HG03439 (cell line): ENCODE data around the gene EIF1AD.
A peak's percentile ranks its signal among the peaks of the same experiment; 100 is the strongest.

Experiments
- ATAC-seq: cut with Tn5 transposase; IDR thresholded peaks from one replicate; pipeline ENCODE4 v1.9.1; 2021; ENCODE audit warnings: mild to moderate bottlenecking, moderate library complexity; ENCODE audit not compliant: unreplicated experiment

Gene EIF1AD

DNA sequence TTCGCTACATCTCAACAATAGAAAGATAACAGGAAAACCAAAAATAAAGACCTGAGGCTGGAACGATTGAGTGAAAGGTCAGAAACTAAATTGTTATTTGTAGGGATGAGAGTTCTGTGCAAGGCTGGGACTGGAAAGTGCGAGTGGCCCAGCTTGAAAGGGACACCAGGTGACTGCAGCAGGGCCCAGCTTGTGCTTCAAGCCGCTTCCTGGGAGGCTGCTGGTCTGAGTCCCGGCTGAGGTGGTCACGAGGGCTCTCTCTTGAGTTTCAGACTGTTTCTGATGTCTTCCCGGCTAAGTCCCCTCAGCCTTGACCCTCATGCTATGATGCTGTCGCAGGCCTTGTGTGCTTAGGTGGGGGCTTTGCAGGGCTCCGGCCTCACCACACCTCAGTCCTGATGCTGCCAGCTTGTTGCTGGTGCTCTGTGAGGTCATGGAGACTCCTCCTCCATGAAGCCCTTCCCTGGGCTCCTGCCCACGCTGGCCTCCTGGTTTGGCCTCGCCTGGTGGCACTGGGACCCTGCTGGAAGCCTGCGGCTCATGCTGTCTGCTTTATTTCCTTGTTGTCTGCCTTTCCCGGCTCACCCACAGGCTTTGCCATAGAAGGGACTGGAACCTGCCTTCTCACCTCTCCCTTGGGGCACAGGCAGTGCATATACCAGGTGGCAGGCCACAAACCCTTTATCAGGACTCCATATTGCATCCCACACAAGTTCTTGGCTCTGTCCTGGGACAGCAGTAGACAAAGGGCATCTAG, 4.4 kb upstream of the EIF1AD start:
- ATAC-seq = no peak

DNA sequence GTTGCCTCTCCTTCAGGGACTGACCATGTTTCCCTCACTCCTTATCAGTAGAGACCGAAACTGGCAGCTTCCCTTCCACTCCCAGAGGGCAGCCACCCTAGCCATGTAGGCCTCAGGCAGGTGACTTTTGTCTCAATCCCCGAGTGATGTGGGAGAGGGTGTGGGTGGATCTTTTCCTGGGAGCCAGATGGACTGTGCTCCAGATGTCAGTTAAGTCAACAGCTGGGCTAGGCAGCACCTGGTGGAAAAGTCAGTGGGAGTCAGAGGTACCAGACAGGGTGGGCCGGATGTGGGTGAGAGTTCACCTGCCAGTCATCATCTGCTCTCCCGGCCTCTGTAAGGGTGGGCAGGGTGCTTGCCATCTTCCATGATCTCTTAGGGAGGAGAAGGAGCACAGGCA, 2.2 kb upstream of the EIF1AD start:
- no peak for ATAC-seq

DNA sequence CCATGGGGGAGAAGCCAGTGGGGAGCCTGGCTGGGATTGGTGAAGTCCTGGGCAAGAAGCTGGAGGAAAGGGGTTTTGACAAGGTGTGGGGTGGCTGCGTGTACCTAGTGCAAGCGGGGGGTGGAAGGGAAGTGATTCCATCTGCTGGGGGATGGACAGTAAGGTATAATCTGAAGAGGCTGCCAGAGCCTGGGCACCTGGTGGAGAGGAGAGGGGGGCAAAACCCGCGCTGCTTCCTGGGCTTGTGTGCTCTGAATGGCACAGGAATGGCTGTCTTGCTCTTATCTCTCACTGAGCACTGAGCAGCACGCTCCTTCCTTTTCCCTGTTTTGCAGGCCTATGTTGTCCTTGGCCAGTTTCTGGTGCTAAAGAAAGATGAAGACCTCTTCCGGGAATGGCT, 1.3 kb upstream of the EIF1AD start:
- ATAC-seq = no peak

DNA sequence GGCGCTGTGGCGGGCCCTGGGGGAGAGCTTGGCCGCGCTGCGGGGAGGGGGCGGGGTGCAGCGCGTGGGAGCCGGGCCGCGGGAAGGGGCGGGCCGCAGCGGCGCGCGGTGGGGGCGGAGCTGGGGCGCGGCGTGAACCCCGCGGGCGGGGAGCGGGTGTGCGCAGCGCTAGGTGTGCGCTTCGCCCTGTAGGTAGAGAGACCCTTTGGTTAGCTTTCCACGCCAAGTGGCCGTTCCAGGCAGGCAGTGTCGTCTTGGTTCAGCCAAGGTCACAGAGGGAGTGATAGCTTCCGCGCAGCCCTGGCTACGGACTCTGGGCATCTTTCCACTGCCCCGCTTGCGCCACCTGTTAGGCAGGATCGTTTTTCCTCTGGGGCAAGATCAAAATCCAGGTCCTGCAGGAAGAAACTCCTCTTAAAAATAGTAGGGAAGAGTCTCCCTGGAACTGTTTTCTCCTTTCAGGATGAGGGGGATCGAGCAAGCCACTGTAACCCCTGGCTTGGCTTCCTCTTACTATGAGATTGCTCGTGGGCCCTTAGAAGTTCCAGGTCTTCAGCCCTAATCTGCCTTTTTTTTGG, 780 bp upstream of the EIF1AD start:
- peak; percentile 47 for ATAC-seq

DNA sequence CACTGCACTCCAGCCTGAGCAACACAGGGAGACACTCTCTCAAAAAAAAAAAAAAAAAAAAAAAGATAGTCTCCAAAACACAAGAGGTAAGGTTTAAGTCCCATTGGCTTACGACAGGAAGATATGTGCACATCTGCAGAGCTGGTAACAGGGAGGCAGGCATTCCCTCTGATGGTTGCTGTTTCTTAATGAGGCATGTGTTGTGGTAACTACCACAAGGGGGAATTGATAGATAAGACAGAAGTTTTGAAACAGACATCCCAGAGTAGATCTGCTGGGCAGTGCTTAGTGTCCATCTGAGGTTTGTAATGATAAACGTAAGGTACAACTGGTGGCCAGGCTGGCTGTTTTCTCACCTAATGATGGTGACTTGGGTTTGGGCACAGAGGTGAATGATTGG, 4.7 kb downstream of the EIF1AD start:
- ATAC-seq = no peak

DNA sequence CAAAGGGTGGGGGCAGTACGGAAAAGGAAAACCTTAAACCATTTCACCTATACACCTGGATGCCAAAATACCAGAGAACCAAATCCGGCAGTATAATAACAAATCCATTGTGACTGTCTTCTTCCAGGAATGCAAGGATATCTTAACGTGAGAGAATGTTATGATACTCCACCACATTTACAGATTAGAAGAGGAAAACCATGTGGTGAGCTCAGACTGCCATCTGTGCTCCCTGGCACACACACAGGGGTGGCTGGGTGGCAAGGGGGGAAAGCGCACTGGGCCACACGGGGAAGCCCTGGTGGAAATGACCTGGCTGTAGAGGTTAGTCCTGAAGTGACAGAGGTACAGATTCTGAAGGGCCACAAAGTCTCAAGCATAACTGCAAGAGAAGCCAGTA, 9.9 kb downstream of the EIF1AD start:
- no peak for ATAC-seq

DNA sequence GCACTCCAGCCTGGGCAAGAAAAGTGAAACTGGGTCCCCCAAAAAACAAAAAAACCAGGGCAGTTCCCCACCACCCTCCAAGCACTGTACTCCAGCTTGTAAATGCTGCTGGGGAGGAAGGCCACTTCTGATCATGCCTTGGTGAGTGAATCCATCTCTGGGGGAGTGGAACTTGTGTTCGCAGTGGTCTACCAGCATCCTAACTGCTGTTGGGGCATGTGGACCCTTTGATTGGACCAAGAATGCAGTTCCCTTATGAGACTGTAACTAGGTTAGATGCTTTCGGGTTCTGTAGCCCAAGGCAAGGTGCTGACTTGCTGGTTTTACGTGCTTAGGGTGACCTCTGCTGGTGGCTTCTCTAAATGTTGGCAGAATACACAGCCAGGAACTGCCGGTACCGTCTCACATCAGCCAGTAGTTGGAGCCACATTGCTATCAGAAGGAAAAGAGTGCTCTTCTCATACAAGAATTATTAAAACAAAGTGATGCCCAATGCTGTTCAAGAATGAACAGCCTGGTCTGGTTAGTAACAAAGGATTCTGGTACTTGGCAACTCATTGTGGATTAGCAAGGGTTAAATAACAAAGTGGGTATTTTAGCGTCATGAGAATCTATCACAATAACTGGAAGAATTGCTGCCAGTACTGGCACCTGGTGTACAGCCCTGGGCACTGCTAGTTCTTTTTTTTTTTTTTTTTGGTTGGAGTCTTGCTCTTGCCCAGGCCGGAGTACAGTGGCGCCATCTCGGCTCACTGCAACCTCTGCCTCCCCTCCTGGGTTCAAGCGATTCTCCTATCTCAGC, 13.0 kb downstream of the EIF1AD start:
- ATAC-seq = peak; percentile 88

DNA sequence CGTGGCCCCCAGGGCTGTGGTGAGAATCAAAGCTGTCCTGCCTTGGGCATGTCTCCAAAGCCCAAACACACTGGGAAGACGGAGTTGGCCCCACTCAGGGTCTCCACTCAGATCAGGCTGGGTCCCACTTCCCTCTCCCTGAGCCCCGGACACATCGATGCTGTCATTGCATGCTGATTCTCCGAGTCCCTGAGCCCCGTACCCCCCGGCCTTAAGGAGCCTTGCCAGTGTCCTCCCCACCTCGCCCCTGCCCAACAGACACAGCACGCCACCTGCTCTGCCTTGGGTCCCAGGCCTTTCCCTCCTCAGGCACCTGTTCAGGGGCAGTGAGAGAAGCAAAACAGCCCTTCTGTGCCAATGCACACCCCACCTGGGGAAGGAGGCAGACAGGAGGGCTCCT, 14.6 kb downstream of the EIF1AD start:
- no peak for ATAC-seq

DNA sequence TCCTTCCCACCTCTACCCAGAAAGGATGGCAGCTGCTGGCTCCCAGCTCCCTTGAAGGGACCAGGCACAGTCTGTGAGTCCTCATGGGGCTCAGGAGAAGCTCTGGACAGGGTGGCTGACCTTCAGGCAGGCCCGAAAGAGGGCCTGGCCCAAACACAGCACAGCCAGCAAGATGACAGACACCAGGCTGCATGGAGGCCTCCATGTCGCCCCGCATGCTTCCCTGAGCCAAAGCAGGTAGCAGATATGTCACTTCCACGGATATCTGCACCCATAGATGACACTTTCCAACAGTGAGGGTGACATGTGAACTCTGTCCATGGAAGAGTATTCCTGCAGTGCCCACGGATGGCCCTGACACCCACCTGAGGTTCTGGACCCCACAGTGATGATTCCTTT, 18.4 kb downstream of the EIF1AD start:
- no peak for ATAC-seq

DNA sequence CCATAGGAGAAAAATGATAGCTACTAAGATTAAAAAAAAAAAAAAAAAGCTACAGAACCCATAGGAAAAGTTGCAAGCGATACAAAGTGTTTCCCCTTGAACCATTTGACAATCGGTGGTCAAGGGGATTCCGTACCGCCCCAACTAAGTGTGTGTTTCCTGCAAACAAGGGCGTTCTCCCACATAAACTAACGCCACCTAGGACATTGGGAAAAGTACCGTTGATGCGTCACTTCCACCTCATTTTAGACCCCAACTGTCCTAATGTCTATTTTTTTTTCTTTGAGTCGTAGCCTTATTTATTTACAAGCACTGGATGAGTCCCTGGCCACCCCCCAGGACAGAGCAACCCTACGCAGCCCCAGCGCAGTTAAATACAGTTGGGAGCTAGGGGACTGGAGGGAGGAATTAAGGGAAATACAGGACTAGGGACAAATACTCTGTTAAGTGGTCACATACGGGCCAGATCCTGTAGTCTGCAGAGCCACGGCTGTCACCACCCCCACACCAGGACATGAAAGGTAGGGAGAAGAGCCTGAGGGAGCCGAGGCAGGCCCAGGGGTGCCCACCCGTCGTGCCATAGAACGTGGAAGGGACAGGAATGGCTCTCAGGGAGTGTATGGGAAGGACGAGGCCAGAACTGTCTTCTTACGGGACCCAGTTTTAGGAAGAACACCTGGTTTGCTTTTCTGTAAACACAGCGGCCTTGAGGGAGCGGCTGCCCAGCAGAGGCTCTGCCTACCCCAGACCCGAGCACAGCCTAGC, 19.0 kb downstream of the EIF1AD start:
- ATAC-seq = no peak

DNA sequence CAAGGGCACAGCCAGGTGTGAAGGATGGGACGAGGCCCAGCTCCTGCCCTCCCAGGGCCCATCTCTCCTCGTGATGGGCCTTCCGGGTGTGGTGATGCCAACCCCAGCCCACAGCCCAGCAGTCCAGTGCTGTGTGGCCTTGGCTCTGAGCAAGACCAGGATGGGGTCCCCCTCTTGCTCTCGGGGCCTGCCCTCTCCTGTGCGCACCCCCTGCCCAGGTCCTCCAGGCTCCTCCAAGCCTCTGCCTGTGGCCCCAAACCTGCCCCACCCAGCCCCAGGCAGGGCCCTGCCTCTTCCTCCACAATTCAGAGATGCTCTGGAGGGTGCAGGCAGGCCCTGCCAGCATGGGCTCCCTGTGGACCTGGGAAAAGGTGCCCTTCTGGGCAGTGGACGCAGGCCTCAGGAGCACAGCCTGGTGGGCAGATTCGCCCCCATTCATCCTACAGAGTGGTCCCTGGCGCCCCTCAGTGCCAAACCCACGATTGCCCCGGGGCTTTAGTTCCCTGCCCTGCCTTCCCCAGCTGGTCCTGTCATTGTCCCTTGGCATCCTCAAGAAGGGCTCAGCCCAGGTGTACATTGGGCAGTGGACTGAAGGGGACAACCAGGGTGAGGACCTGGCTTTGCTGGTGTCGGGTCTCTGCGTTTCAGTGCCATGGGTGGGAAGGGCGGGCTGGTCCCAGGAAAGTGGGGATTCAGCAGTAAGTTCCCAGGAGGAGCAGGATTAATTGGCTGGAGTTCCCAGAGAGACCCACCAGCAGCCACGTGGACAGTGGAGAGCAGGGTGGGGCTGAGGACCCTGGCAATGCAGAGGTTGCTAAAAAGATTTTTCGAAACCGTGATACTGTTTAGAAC, 19.8 kb downstream of the EIF1AD start:
- ATAC-seq = no peak

DNA sequence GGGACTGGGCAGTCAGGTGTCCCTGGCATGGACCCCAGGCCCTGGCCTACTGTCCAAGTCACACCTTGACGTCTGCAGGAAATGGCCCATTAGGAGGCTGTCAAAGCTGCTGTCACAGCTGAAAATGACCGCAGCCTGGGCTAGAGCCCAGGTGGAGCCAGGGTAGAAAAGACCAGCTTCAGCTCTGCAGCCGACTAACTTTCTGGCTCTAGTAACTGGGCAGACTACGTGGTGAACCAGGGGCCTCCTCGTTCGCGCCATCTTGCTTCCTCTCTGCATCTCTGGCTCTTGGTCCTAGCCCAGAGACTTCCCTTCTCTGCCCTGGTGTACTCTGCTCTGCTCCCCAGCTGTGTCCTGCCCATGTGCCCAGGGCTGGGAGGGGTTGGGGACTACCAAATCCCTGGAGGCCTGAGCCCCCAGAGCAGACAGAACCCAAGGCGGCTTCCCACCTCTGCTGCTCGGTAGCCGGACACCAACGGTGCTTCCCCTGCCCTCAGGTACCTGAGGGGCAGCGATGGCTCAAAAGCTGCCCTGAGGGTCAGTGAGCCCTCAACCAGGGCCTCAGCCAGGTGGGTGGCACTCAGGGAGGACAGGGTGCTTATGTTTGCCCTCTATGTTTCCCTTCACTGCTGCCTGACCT, 20.7 kb downstream of the EIF1AD start:
- no peak for ATAC-seq

DNA sequence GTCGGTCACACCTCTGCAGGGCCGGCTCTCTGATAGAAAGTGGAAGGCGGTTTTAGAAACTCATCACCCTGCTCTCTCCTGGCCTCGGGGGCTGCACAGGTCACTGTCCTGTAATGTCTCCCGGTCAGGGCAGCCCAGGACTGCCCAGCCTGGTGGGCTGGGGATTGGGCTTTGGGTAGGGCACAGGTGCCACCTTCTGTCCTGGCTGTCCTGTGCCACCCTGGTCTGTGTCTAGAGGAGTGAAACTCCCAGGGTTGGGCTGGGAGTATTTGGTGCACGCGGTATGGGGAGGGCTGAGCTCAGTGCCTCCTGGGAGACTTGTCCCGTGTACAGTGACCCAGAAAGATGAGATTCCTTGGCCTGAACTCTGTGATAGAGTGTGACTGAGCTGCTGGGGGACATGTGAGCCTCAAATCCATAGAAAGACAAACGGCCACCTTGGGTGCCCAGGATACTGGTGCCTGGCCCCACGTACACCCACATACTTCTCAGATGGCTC, 22.6 kb downstream of the EIF1AD start:
- ATAC-seq = no peak

DNA sequence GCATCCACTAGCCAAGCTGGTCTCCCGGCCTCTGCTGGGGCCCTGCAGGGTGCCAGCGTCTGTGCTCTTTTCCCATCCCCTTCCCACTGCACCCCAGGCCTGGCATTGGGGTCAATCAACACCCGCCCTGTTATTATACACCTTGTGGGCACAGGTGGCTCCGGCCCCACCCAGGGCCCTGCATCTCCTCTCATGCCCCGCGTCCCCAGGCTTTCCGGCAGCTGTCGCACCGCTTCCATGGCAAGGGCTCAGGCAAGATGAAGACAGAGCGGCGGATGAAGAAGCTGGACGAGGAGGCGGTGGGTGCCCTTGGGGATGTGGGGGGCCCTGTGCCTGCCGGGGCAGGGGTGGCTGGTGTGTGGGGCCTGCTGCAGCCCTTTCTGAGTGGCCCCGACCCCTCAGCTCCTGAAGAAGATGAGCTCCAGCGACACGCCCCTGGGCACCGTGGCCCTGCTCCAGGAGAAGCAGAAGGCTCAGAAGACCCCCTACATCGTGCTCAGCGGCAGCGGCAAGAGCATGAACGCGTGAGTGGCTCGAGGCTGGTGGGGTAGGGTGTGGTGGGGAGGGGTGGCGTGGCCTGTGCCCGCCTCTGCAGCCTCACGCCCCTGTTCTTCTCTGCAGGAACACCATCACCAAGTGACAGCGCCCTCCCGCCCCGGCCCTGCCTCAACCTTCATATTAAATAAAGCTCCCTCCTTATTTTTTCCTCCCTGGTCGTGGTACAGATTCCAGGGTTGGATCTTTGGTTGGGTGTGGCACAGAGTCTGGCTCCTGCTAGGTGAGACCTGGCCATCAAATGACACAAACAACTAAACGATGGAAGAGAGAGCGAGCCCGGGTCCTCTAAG, 23.3 kb downstream of the EIF1AD start:
- ATAC-seq = no peak

DNA sequence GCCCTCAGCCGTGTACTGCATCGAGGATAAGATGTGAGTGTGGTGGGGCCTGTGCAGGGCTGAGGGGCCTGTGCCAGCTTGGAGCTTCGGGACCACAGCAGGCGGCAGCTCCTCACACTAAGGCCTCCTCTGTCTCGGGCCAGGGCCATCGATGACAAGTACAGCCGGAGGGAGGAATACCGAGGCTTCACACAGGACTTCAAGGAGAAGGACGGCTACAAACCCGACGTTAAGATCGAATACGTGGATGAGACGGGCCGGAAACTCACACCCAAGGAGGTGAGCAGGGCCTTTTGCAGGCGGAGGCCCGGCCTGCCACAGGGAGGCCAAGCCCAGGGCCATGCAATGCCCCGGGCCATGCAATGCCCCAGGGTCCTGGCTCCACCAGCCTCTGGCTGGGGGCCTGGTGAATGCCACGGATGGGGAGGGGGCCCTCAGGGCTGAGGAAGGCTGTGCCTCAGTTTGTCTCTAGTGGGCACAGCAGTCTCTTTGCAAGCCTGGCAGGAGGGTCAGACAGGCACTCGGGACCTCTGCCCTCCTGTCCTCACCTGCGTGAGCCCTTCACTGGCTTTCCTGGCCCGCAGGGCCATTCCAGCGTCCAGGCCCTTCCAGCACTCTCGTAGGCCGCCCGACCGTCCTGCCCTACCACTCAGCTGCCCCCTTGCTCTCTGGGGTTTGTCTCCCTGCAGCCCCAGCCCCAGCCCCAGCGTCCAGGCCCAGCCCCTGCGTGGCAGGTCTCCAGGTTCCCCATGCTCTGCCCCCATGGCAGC, 24.2 kb downstream of the EIF1AD start:
- no peak for ATAC-seq

DNA sequence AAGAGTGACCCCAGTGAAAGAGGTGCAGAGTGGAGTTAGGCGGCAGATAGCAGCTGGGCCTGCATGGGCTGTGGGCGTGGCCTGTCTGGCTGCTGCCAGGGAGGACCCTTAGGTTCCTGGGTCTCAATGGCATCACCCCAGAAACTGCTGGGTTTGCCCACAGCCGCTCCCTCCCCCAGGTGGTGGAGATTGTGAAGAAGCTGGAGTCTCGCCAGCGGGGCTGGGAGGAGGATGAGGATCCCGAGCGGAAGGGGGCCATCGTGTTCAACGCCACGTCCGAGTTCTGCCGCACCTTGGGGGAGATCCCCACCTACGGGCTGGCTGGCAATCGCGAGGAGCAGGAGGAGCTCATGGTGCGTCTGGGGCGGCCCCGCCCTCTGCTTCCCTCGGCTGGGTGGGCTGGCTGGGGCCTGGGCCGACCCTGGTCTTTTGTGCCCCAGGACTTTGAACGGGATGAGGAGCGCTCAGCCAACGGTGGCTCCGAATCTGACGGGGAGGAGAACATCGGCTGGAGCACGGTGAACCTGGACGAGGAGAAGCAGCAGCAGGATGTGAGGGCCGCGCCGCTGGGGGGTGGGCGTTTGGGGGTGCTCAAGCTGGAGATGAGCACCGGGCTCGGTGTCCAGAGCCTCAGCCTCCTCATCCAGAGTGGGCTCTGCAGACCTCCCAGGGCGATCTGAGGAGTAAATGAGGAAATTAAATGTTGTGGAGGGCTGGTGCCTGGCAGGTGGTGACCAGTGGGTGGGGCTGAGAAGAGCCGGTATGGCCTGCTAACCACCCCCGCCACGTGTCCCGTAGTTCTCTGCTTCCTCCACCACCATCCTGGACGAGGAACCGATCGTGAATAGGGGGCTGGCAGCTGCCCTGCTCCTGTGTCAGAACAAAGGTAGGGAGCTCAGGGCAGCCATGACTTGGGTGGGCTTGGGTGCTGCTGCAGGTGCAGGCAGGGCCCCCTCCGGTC, 25.5 kb downstream of the EIF1AD start:
- no peak for ATAC-seq

DNA sequence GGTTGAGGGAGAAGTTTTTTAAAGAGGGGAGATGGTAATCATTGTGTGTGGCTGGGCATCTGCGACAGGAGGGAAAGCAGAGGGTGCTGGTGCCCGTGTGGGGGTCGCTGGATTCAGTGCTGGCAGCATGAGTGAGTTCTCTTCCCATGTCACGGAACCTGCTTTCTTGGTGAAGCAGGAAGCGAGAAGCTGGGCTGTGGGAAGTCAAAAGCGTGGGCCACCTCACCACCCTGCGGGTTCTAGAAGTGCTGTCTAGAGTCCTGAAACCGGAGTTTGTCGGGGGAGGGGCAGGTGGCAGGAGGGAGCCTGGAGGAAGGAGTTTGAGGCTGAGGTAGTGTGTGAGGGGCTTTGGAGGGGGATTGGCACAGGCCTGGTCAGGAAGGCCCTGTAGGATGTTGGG, 26.2 kb downstream of the EIF1AD start:
- no peak for ATAC-seq
